SU-DHL-6 (cell line): Measurements from ENCODE around the gene LCOR.

Experiments
- CTCF ChIP-seq: fragments of 200-600 bp; sonication (generic); IDR thresholded peaks from one replicate; pipeline ENCODE4 v1.5.1; 2017; ENCODE audit warnings: antibody characterized with exemption, mild to moderate bottlenecking, low read length, moderate library complexity; ENCODE audit not compliant: insufficient read depth, poor library complexity, severe bottlenecking
- EZH2phosphoT487 ChIP-seq: fragments of 200-600 bp; sonication (generic), shearing (Covaris generic); conservative IDR thresholded peaks from 2 replicates; pipeline ENCODE4 v1.6.1; 2018; ENCODE audit warnings: mild to moderate bottlenecking, antibody characterized with exemption, low read length, moderate library complexity, mixed read lengths

GRCh38 chr10:96975136-96975535 is 143.0 kb downstream of the LCOR start:
- no peak for TF ChIP-seq CTCF
- TF ChIP-seq EZH2phosphoT487: no peak
